ENCODE data around the gene TTC9B. TPM values are rescaled to one million over a fixed set of nuclear protein-coding genes. Genes with fewer than 3 reads are reported as not detected.

The TTC9B gene
- total and polyA plus RNA-seq, 2 of the 13 experiments (the other 11 are each of a cell fraction or from before 2014, with no cell fraction given) = not detected

DNA sequence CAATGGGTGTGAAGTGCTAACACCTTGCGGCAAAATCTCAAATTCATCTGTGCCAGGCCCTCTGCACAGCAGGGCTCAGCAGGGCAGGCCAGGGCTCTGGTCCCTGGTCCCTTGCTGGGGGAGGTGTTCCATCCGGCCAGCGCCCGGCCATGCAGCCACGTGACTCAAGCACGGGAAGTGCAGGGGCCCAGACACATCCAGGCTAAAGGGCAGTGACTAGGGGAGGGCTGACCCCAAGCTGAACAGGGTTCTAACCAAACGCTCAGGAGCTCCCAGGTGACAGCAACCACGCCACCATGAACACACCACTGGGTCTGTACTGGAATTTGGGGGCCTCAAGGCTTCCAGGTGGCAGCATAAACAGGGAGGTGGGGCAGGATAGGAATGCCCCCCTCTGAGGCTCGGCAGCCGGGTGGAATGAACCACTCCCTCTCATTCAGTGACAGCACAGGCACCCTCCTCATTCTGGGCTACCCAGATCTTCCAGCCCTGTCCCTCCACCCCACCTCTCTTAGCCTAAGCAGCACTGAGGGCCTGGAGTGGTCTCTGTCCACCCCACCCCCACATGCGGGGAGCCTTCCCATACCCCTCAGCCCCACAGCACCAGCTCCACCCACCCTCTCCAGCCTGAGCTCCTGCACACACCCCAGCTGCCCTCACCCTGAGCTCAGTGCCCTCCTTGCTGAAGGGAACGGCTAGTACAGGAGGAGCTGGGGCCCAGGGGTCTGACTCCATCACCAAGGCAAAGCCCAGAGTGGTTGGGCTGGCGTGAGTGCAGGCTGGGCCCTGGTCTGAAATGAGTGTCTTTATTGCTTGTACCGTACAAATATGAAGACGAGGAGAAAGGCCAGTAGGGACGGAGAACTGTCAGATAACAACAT lies 13.6 kb upstream of the TTC9B start (continued):
- TF ChIP-seq, protein P1, sequence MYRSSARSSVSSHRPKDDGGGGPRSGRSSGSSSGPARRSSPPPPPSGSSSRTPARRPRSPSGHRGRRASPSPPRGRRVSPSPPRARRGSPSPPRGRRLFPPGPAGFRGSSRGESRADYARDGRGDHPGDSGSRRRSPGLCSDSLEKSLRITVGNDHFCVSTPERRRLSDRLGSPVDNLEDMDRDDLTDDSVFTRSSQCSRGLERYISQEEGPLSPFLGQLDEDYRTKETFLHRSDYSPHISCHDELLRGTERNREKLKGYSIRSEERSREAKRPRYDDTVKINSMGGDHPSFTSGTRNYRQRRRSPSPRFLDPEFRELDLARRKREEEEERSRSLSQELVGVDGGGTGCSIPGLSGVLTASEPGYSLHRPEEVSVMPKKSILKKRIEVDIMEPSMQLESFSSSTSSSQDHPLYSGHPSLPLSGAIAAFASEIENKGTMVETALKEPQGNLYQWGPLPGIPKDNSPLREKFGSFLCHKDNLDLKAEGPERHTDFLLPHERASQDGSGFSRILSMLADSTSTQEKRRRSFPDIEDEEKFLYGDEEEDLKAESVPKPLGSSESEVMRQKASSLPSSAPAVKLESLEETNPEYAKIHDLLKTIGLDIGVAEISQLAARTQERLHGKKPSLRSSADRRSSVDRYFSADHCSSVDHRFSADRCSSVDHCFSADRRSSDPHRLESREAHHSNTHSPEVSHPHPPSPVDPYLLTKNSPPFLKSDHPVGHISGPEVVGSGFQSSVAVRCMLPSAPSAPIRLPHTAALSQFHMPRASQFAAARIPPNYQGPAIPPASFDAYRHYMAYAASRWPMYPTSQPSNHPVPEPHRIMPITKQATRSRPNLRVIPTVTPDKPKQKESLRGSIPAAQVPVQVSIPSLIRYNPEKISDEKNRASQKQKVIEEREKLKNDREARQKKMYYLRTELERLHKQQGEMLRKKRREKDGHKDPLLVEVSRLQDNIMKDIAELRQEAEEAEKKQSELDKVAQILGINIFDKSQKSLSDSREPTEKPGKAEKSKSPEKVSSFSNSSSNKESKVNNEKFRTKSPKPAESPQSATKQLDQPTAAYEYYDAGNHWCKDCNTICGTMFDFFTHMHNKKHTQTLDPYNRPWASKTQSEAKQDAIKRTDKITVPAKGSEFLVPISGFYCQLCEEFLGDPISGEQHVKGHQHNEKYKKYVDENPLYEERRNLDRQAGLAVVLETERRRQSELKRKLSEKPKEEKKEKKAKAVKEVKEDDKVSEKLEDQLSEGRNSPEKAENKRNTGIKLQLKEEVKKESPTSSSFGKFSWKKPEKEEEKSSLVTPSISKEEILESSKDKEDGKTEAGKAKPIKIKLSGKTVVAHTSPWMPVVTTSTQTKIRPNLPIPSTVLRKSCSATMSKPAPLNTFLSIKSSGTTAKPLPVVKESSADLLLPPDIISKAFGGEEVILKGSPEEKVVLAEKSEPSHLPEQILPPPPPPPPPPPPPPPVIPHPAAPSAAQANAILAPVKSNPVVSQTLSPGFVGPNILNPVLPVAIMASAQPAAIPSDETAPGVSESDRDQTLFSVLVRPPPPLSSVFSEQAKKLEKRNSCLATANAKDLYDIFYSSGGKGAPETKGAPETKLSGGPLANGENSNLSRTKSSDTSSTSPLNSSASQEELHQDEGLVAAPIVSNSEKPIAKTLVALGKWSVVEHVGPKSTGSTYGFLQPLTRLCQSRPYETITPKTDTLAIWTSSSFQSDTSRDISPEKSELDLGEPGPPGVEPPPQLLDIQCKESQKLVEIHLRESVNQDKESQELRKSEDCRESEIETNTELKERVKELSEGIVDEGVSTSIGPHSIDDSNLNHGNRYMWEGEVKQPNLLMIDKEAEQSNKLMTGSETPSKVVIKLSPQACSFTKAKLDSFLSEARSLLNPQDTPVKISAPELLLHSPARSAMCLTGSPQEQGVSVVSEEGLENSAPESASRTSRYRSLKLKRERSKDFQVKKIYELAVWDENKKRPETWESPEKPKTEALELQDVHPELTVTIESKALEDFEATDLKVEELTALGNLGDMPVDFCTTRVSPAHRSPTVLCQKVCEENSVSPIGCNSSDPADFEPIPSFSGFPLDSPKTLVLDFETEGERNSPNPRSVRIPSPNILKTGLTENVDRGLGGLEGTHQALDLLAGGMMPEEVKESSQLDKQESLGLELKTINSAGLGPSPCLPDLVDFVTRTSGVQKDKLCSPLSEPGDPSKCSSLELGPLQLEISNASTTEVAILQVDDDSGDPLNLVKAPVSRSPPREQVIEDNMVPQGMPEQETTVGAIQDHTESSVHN (CRISPR knock-in tag; IDR thresholded peaks at IDR 0.05) = peak; percentile 15; the same call in 1 of the 2 replicates
- peak; percentile 67; the same call in 1 of the 2 replicates for TF ChIP-seq KDM4B (CRISPR knock-in tag; IDR thresholded peaks at IDR 0.05)
- TF ChIP-seq KDM1A (CRISPR knock-in tag; IDR thresholded peaks at IDR 0.05) = peak; percentile 30; the same call in 1 of the 2 replicates
- TF ChIP-seq ZSCAN12 (CRISPR knock-in tag; IDR thresholded peaks at IDR 0.05) = 0 out of 2 replicates have a peak, but pooled peaks have one; percentile 81
- TF ChIP-seq JUN (CRISPR knock-in tag; IDR thresholded peaks at IDR 0.05) = no peak
- TF ChIP-seq, protein P2, sequence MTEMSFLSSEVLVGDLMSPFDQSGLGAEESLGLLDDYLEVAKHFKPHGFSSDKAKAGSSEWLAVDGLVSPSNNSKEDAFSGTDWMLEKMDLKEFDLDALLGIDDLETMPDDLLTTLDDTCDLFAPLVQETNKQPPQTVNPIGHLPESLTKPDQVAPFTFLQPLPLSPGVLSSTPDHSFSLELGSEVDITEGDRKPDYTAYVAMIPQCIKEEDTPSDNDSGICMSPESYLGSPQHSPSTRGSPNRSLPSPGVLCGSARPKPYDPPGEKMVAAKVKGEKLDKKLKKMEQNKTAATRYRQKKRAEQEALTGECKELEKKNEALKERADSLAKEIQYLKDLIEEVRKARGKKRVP (CRISPR knock-in tag; IDR thresholded peaks at IDR 0.05) = peak in 1 of 2 experiments; percentile 37; a peak in 1 of 4 replicates
- TF ChIP-seq ZNF343 (CRISPR knock-in tag; IDR thresholded peaks at IDR 0.05) = 0 out of 2 replicates have a peak, but pooled peaks have one; percentile 63
- TF ChIP-seq ZNF674 (CRISPR knock-in tag; IDR thresholded peaks at IDR 0.05; ENCODE audit: low read depth) = no peak
- no peak for TF ChIP-seq ZNF274 (CRISPR knock-in tag; IDR thresholded peaks at IDR 0.05)
- no peak for TF ChIP-seq NCOR1 (IDR thresholded peaks at IDR 0.05; ENCODE audit: borderline replicate concordance, low read length)
- peak; percentile 27; the same call in 1 of the 2 replicates for TF ChIP-seq CREM (IDR thresholded peaks at IDR 0.05)
- TF ChIP-seq CREM (CRISPR knock-in tag; IDR thresholded peaks at IDR 0.05) = no peak
- peak; percentile 88 for TF ChIP-seq PHF21A (CRISPR knock-in tag; IDR thresholded peaks at IDR 0.05)
- TF ChIP-seq, protein P3, sequence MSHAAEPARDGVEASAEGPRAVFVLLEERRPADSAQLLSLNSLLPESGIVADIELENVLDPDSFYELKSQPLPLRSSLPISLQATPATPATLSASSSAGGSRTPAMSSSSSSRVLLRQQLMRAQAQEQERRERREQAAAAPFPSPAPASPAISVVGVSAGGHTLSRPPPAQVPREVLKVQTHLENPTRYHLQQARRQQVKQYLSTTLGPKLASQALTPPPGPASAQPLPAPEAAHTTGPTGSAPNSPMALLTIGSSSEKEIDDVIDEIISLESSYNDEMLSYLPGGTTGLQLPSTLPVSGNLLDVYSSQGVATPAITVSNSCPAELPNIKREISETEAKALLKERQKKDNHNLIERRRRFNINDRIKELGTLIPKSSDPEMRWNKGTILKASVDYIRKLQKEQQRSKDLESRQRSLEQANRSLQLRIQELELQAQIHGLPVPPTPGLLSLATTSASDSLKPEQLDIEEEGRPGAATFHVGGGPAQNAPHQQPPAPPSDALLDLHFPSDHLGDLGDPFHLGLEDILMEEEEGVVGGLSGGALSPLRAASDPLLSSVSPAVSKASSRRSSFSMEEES (CRISPR knock-in tag; IDR thresholded peaks at IDR 0.05) = peak; percentile 97
- no peak for TF ChIP-seq SSRP1 (CRISPR knock-in tag; IDR thresholded peaks at IDR 0.05)
- TF ChIP-seq SMAD3 (CRISPR knock-in tag; IDR thresholded peaks at IDR 0.05) = 0 out of 2 replicates have a peak, but pooled peaks have one; percentile 41
- peak; percentile 41; the same call in 1 of the 2 replicates for TF ChIP-seq ZNF777 (CRISPR knock-in tag; IDR thresholded peaks at IDR 0.05)
- no peak for TF ChIP-seq ZNF562 (CRISPR knock-in tag; IDR thresholded peaks at IDR 0.05; ENCODE audit: borderline replicate concordance)
